ENCODE results near the gene FLRT1. TPM values are rescaled to one million over a fixed set of nuclear protein-coding genes. Genes with fewer than 3 reads are reported as not detected.

The FLRT1 gene
- polyA plus RNA-seq, 3 donors, result 3.3 to 4.0 (median 3.4) TPM

- DNase-seq, result no peak
Observed at GRCh38 chr11:64006398-64006797, 29.3 kb upstream of the FLRT1 start.

GRCh38 chr11:64007160-64007628, 28.5 kb upstream of the FLRT1 start:
- DNase-seq, result no peak

GRCh38 chr11:64007629-64008282, 28.0 kb upstream of the FLRT1 start:
- DNase-seq, result no peak

GRCh38 chr11:64008283-64008913, 27.3 kb upstream of the FLRT1 start:
- no peak for DNase-seq

GRCh38 chr11:64008914-64009633, 26.7 kb upstream of the FLRT1 start:
- no peak for DNase-seq

GRCh38 chr11:64009710-64010109, 26.0 kb upstream of the FLRT1 start:
- DNase-seq, result no peak

- DNase-seq, result no peak
Observed at GRCh38 chr11:64010783-64011182, 24.9 kb upstream of the FLRT1 start.

GRCh38 chr11:64011371-64011770, 24.4 kb upstream of the FLRT1 start:
- DNase-seq, result no peak

- DNase-seq, result no peak
Observed at GRCh38 chr11:64013141-64013896, 22.4 kb upstream of the FLRT1 start.

GRCh38 chr11:64014356-64014755, 21.4 kb upstream of the FLRT1 start:
- no peak for DNase-seq

- no peak for DNase-seq
Observed at GRCh38 chr11:64015510-64015909, 20.2 kb upstream of the FLRT1 start.

GRCh38 chr11:64015935-64016845, 19.5 kb upstream of the FLRT1 start:
- DNase-seq, result no peak

GRCh38 chr11:64017945-64018224, 17.8 kb upstream of the FLRT1 start:
- no peak for DNase-seq

GRCh38 chr11:64018310-64018709, 17.4 kb upstream of the FLRT1 start:
- no peak for DNase-seq

- DNase-seq, result no peak
Observed at GRCh38 chr11:64019106-64020037, 16.4 kb upstream of the FLRT1 start.

- no peak for DNase-seq
Observed at GRCh38 chr11:64020976-64021756, 14.6 kb upstream of the FLRT1 start.

- DNase-seq, result no peak
Observed at GRCh38 chr11:64021757-64022093, 14.0 kb upstream of the FLRT1 start.

GRCh38 chr11:64022125-64022784, 13.5 kb upstream of the FLRT1 start:
- no peak for DNase-seq

Data from renal pelvis (tissue), 4 donors.